Panc1 (cell line): Measurements from ENCODE around the gene SLIT3. TPM values are rescaled to one million over a fixed set of nuclear protein-coding genes. Genes with fewer than 3 reads are reported as not detected.

Source experiments
- ATAC-seq: fragments of 200-7000 bp; cut with Tn5 transposase; 2 replicates; pipeline ENCODE4 v1.9.1; 2020; ENCODE audit warnings: mild to moderate bottlenecking, moderate library complexity
- BruUV-seq: library from RNA; stranded (reverse); fragments of 400-500 nt; replicated peaks from 2 replicates; lab custom pipeline; 2021; lab: Mats Ljungman, UMichigan
- CTCF ChIA-PET: fragments of 300-600 bp; sonication (Branson Sonifier 250); formaldehyde crosslinking; loops from one replicate; lab custom pipeline; 2022; ENCODE audit warnings: antibody characterized with exemption; lab: Charles Lee
- POLR2A ChIA-PET: fragments of 300-600 bp; sonication (Branson Sonifier 250); formaldehyde crosslinking; loops from one replicate; lab custom pipeline; 2022; ENCODE audit warnings: antibody characterized with exemption; lab: Charles Lee
- DNase-seq: peaks from one replicate; pipeline ENCODE4 v3.0.0-alpha.2; 2010; ENCODE audit warnings: low read depth, low spot score
- H3K27ac ChIP-seq: 2 replicates; pipeline ENCODE4 v1.5.1; 2011; ENCODE audit warnings: mild to moderate bottlenecking, low read length, inconsistent platforms
- H3K27me3 ChIP-seq: fragments of 200-500 bp; sonication (Bioruptor generic); 2 replicates; pipeline ENCODE4 v1.6.0; 2014; ENCODE audit warnings: low read length, inconsistent platforms; ENCODE audit not compliant: control insufficient read depth, insufficient read depth
- H3K36me3 ChIP-seq: fragments of 200-500 bp; sonication (Bioruptor generic); 2 replicates; pipeline ENCODE4 v1.5.1; 2014; ENCODE audit warnings: inconsistent platforms, mild to moderate bottlenecking, low read length, moderate library complexity; ENCODE audit not compliant: control insufficient read depth, insufficient read depth
- H3K4me1 ChIP-seq: 2 replicates; pipeline ENCODE4 v1.5.1; 2011; ENCODE audit warnings: inconsistent platforms, mild to moderate bottlenecking, low read length, moderate library complexity; ENCODE audit not compliant: control insufficient read depth, insufficient read depth
- H3K4me3 ChIP-seq, 2 experiments: 2 replicates each; pipeline ENCODE4 v1.5.1; 2011 to 2012; ENCODE audit warnings: low read depth in 2 of 2, low read length in 2 of 2, mild to moderate bottlenecking in 2 of 2, inconsistent platforms in 1 of 2, moderate library complexity in 1 of 2
- H3K9me3 ChIP-seq: fragments of 200-500 bp; sonication (Bioruptor generic); 2 replicates; pipeline ENCODE4 v1.5.1; 2014; ENCODE audit warnings: low read depth, mild to moderate bottlenecking, inconsistent platforms, low read length, moderate library complexity; ENCODE audit not compliant: control insufficient read depth, insufficient read depth
- POLR2AphosphoS5 ChIP-seq: IDR thresholded peaks from 2 replicates; pipeline ENCODE4 v1.6.1; 2012; ENCODE audit warnings: mild to moderate bottlenecking, low read depth, low read length, moderate library complexity
- SIN3A ChIP-seq: IDR thresholded peaks from 2 replicates; pipeline ENCODE4 v1.6.1; 2012; ENCODE audit warnings: low read depth, mild to moderate bottlenecking, low read length, moderate library complexity, borderline replicate concordance; ENCODE audit not compliant: insufficient read depth
- TCF7L2 ChIP-seq: IDR thresholded peaks from 2 replicates; pipeline ENCODE4 v1.6.1; 2011; ENCODE audit warnings: mild to moderate bottlenecking, low read depth, low read length, inconsistent platforms
- in situ Hi-C: cut with HindIII; loops from 2 replicates; pipeline ENCODE4 v1.10.0; 2016; ENCODE audit warnings: low sequenced_read_pairs, low pct_unique_long_range_greater_than_20kb
- intact Hi-C: fragments of 100-400 bp; cut with micrococcal nuclease; formaldehyde crosslinking; loops from one replicate; pipeline ENCODE4 v1.10.0; 2022; ENCODE audit not compliant: unreplicated experiment
- total RNA-seq: library from RNA; stranded (reverse); gene quantifications from one replicate; pipeline ENCODE4 v1.2.1, GENCODE V29; 2021; ENCODE audit not compliant: unreplicated experiment
- TF ChIP-seq, protein P1 (sequence below), 2 experiments: IDR thresholded peaks; 2 replicates each; pipeline ENCODE4 v1.6.1; 2011 to 2012; ENCODE audit warnings: low read depth in 2 of 2, control low read depth in 1 of 2, low read length in 1 of 2, mild to moderate bottlenecking in 1 of 2, moderate library complexity in 1 of 2; ENCODE audit not compliant: insufficient read depth in 1 of 2
- TF ChIP-seq, protein P2 (sequence below): fragments of 450-650 bp; IDR thresholded peaks from 2 replicates; pipeline ENCODE4 v1.5.1; 2017; ENCODE audit warnings: mild to moderate bottlenecking

SLIT3 gene
- total RNA-seq, 1 experiment from 2014 or later, result 26.4 TPM

DNA sequence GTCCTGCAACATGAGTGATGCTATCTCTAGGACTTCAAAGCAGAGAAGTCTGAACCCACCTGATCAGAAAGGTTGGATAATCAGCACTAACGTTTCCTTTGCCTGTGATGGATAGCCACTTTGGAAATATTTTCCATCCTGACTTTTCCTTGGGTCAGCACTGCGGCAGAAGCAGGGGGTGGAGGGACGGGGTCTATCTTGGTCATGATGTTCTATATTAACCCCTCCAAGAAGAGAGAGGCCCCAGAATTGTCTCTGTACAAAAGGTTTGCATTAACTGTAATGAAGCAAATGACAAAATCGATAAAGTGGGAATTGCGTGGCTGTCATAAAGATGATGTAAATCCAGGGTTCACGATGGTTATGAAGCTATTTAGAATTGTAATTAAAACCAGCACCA, 441.9 kb downstream of the SLIT3 start:
- H3K4me1 ChIP-seq, result no peaks in the 10 kb centered on the region
- no peak overlapping the region for H3K4me3 ChIP-seq
- POLR2A ChIA-PET, result no interaction called here
- H3K36me3 ChIP-seq, result no peaks in the 10 kb centered on the region
- TF ChIP-seq POLR2AphosphoS5 (no peak), TCF7L2 (no peak), SIN3A (no peak)
- TF ChIP-seq, protein P1, sequence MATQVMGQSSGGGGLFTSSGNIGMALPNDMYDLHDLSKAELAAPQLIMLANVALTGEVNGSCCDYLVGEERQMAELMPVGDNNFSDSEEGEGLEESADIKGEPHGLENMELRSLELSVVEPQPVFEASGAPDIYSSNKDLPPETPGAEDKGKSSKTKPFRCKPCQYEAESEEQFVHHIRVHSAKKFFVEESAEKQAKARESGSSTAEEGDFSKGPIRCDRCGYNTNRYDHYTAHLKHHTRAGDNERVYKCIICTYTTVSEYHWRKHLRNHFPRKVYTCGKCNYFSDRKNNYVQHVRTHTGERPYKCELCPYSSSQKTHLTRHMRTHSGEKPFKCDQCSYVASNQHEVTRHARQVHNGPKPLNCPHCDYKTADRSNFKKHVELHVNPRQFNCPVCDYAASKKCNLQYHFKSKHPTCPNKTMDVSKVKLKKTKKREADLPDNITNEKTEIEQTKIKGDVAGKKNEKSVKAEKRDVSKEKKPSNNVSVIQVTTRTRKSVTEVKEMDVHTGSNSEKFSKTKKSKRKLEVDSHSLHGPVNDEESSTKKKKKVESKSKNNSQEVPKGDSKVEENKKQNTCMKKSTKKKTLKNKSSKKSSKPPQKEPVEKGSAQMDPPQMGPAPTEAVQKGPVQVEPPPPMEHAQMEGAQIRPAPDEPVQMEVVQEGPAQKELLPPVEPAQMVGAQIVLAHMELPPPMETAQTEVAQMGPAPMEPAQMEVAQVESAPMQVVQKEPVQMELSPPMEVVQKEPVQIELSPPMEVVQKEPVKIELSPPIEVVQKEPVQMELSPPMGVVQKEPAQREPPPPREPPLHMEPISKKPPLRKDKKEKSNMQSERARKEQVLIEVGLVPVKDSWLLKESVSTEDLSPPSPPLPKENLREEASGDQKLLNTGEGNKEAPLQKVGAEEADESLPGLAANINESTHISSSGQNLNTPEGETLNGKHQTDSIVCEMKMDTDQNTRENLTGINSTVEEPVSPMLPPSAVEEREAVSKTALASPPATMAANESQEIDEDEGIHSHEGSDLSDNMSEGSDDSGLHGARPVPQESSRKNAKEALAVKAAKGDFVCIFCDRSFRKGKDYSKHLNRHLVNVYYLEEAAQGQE (IDR thresholded peaks at IDR 0.05; ENCODE audit: insufficient read depth in 1 of 2, low read depth in 2 of 2, low read length in 1 of 2), result no peak
- TF ChIP-seq, protein P2, sequence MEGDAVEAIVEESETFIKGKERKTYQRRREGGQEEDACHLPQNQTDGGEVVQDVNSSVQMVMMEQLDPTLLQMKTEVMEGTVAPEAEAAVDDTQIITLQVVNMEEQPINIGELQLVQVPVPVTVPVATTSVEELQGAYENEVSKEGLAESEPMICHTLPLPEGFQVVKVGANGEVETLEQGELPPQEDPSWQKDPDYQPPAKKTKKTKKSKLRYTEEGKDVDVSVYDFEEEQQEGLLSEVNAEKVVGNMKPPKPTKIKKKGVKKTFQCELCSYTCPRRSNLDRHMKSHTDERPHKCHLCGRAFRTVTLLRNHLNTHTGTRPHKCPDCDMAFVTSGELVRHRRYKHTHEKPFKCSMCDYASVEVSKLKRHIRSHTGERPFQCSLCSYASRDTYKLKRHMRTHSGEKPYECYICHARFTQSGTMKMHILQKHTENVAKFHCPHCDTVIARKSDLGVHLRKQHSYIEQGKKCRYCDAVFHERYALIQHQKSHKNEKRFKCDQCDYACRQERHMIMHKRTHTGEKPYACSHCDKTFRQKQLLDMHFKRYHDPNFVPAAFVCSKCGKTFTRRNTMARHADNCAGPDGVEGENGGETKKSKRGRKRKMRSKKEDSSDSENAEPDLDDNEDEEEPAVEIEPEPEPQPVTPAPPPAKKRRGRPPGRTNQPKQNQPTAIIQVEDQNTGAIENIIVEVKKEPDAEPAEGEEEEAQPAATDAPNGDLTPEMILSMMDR, result no peak
- BruUV-seq, result no TSS peak
- H3K27ac ChIP-seq, result no peak overlapping the region
- intact Hi-C loops, result no loop called here
- no peaks in the 10 kb centered on the region for H3K27me3 ChIP-seq
- in situ Hi-C loops, result no loop called here
- DNase-seq, result no peak
- CTCF ChIA-PET, result no interaction called here
- H3K9me3 ChIP-seq, result no peaks in the 10 kb centered on the region
- no peak for ATAC-seq

DNA sequence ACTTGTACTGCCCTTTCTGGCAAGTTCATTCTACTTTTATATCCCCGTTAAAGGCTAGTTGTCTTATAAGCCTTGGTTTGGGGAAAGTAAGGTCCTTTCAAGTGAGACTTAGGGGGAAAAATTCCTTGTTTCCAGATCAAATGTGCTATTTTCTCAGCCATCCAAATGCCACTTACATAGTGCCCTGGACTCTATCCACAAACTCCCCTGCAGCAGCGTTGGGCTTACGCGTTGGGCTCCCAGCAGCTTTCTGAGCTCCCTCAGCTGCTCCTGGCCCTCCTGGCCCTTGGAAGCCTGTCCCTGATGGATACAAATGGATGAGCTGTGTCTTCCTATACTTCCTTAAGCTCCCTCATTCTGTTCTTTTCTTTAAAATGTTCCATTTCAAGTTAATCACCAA, 442.6 kb downstream of the SLIT3 start:
- BruUV-seq, result no TSS peak
- no peaks in the 10 kb centered on the region; the same call in 1 of the 2 replicates for H3K27me3 ChIP-seq
- CTCF ChIA-PET, result no interaction called here

More for the DNA sequence above, 442.6 kb downstream of the SLIT3 start:
- Histone ChIP-seq H3K27ac (no peak overlapping the region), H3K4me1 (no peaks in the 10 kb centered on the region), H3K9me3 (no peaks in the 10 kb centered on the region), H3K36me3 (no peaks in the 10 kb centered on the region), H3K4me3 (no peak overlapping the region)
- DNase-seq, result no peak
- POLR2A ChIA-PET, result no interaction called here
- intact Hi-C loops (no loop called here), in situ Hi-C loops (no loop called here)
- no peak for TF ChIP-seq SIN3A
- TF ChIP-seq TCF7L2, result no peak
- TF ChIP-seq, protein P2, result no peak
- no peak for TF ChIP-seq POLR2AphosphoS5
- ATAC-seq, result no peak
